IMR-90 (cell line): Measurements from ENCODE around the gene MORF4L1. TPM values are rescaled to one million over a fixed set of nuclear protein-coding genes. Genes with fewer than 3 reads are reported as not detected.

Experiments
- ATAC-seq: fragments of 200-7000 bp; cut with Tn5 transposase; 2 replicates; pipeline ENCODE4 v1.9.1; 2020; ENCODE audit warnings: low read depth, mild to moderate bottlenecking, moderate library complexity
- BruUV-seq: library from RNA; stranded (reverse); fragments of 400-500 nt; replicated peaks from 2 replicates; lab custom pipeline; 2021; lab: Mats Ljungman, UMichigan
- CTCF ChIA-PET: fragments of 300-600 bp; formaldehyde crosslinking; extraction: SDS; loops from one replicate; lab custom pipeline; 2021; ENCODE audit warnings: antibody characterized with exemption; lab: Yijun Ruan, JAX
- POLR2A ChIA-PET: fragments of 300-600 bp; sonication (Branson Sonifier 250); formaldehyde crosslinking; loops from one replicate; lab custom pipeline; 2022; ENCODE audit warnings: antibody characterized with exemption; ENCODE audit not compliant: unreplicated experiment; lab: Charles Lee
- DNase-seq: peaks from one replicate; pipeline ENCODE4 v3.0.0; 2013
- H2AFZ ChIP-seq: replicated peaks from 2 replicates; pipeline ENCODE3; 2013; ENCODE audit warnings: low read length, mild to moderate bottlenecking; ENCODE audit not compliant: poor library complexity
- H2AK5ac ChIP-seq: 2 replicates; pipeline ENCODE4 v1.6.1; 2013; ENCODE audit warnings: low read depth, low read length, inconsistent platforms
- H2AK9ac ChIP-seq: replicated peaks from 2 replicates; pipeline ENCODE3; 2013; ENCODE audit warnings: mild to moderate bottlenecking, low read depth, low read length, moderate library complexity; ENCODE audit not compliant: poor library complexity
- H2BK120ac ChIP-seq: 2 replicates; pipeline ENCODE4 v1.6.1; 2013; ENCODE audit warnings: low read depth, low read length, inconsistent platforms
- H2BK15ac ChIP-seq: 3 replicates; pipeline ENCODE4 v1.6.1; 2013; ENCODE audit warnings: low read depth, low read length, inconsistent platforms
- H2BK20ac ChIP-seq: 2 replicates; pipeline ENCODE4 v1.6.1; 2013; ENCODE audit warnings: low read depth, mild to moderate bottlenecking, inconsistent platforms, low read length, moderate library complexity
- H2BK5ac ChIP-seq: 2 replicates; pipeline ENCODE4 v1.6.1; 2013; ENCODE audit warnings: mild to moderate bottlenecking, low read depth, low read length, inconsistent platforms; ENCODE audit not compliant: poor library complexity, severe bottlenecking
- H3K14ac ChIP-seq: replicated peaks from 2 replicates; pipeline ENCODE4 v1.6.1; 2013; ENCODE audit warnings: low read depth, low read length, inconsistent platforms
- H3K18ac ChIP-seq: 2 replicates; pipeline ENCODE4 v1.6.1; 2013; ENCODE audit warnings: low read depth, low read length, control low read depth
- H3K23ac ChIP-seq: 2 replicates; pipeline ENCODE4 v1.6.1; 2013; ENCODE audit warnings: low read depth, low read length, inconsistent platforms
- H3K27ac ChIP-seq: 2 replicates; pipeline ENCODE4 v1.5.1; 2013; ENCODE audit warnings: mild to moderate bottlenecking, control low read depth, low read length; ENCODE audit not compliant: insufficient read depth
- H3K27me3 ChIP-seq: 2 replicates; pipeline ENCODE4 v1.6.1; 2013; ENCODE audit warnings: low read length; ENCODE audit not compliant: control insufficient read depth, insufficient read depth
- H3K36me3 ChIP-seq: 2 replicates; pipeline ENCODE4 v1.6.1; 2013; ENCODE audit warnings: low read length, mixed read lengths; ENCODE audit not compliant: control insufficient read depth, insufficient read depth
- H3K4ac ChIP-seq: 2 replicates; pipeline ENCODE4 v1.6.1; 2013; ENCODE audit warnings: low read depth, low read length, inconsistent platforms
- H3K4me1 ChIP-seq: 2 replicates; pipeline ENCODE4 v1.6.1; 2013; ENCODE audit warnings: low read length, mixed read lengths; ENCODE audit not compliant: control insufficient read depth, insufficient read depth
- H3K4me2 ChIP-seq: 2 replicates; pipeline ENCODE4 v1.6.1; 2013; ENCODE audit warnings: low read depth, mild to moderate bottlenecking, control low read depth, low read length, moderate library complexity
- H3K4me3 ChIP-seq: 2 replicates; pipeline ENCODE4 v1.5.1; 2013; ENCODE audit warnings: low read depth, mild to moderate bottlenecking, control low read depth, low read length, moderate library complexity; ENCODE audit not compliant: insufficient read depth
- H3K56ac ChIP-seq: 2 replicates; pipeline ENCODE4 v1.6.1; 2013; ENCODE audit warnings: low read length, inconsistent platforms; ENCODE audit not compliant: insufficient read depth; ENCODE audit errors: extremely low read depth
- H3K79me1 ChIP-seq, 2 experiments: 2 replicates each; pipeline ENCODE4 v1.6.1; 2013; ENCODE audit warnings: low read length in 2 of 2, inconsistent platforms in 1 of 2, low read depth in 1 of 2
- H3K9ac ChIP-seq: 2 replicates; pipeline ENCODE4 v1.6.1; 2013; ENCODE audit warnings: low read depth, low read length, control low read depth
- H3K9me1 ChIP-seq: 2 replicates; pipeline ENCODE4 v1.6.1; 2013; ENCODE audit warnings: low read length, inconsistent platforms; ENCODE audit not compliant: insufficient read depth
- H3K9me3 ChIP-seq: 2 replicates; pipeline ENCODE4 v1.6.1; 2013; ENCODE audit warnings: low read length; ENCODE audit not compliant: control insufficient read depth, insufficient read depth
- H4K20me1 ChIP-seq: 2 replicates; pipeline ENCODE4 v1.6.1; 2013; ENCODE audit warnings: low read length, inconsistent platforms; ENCODE audit not compliant: insufficient read depth
- H4K5ac ChIP-seq: 2 replicates; pipeline ENCODE4 v1.6.1; 2013; ENCODE audit warnings: mild to moderate bottlenecking, low read depth, low read length, control low read depth
- H4K8ac ChIP-seq, 2 experiments: 2 replicates each; pipeline ENCODE4 v1.6.1; 2013; ENCODE audit warnings: low read depth in 2 of 2, low read length in 2 of 2, control low read depth in 1 of 2, inconsistent platforms in 1 of 2
- H4K91ac ChIP-seq: 2 replicates; pipeline ENCODE4 v1.6.1; 2013; ENCODE audit warnings: low read depth, low read length, inconsistent platforms; ENCODE audit not compliant: insufficient read depth
- BHLHE40 ChIP-seq: fragments of 150-350 bp; IDR thresholded peaks from 2 replicates; pipeline ENCODE4 v1.6.1; 2016; ENCODE audit warnings: mild to moderate bottlenecking, low read depth, low read length
- CEBPB ChIP-seq: IDR thresholded peaks from 2 replicates; pipeline ENCODE4 v1.6.1; 2012; ENCODE audit warnings: low read depth, low read length, improper control_type of control experiment
- CHD1 ChIP-seq: IDR thresholded peaks from 2 replicates; pipeline ENCODE4 v1.6.1; 2012; ENCODE audit warnings: low read depth, low read length, improper control_type of control experiment
- ELK1 ChIP-seq: fragments of 150-350 bp; IDR thresholded peaks from 2 replicates; pipeline ENCODE4 v1.6.1; 2016; ENCODE audit warnings: low read depth, mild to moderate bottlenecking, low read length, moderate library complexity, borderline replicate concordance
- FOS ChIP-seq: fragments of 150-350 bp; IDR thresholded peaks from 2 replicates; pipeline ENCODE4 v1.6.1; 2016; ENCODE audit warnings: low read depth, low read length
- MXI1 ChIP-seq: IDR thresholded peaks from 2 replicates; pipeline ENCODE4 v1.6.1; 2012; ENCODE audit warnings: low read depth, mild to moderate bottlenecking, low read length, moderate library complexity, borderline replicate concordance
- NFE2L2 ChIP-seq: fragments of 150-350 bp; IDR thresholded peaks from 2 replicates; pipeline ENCODE4 v1.6.1; 2016; ENCODE audit warnings: low read depth, mild to moderate bottlenecking, low read length
- POLR2A ChIP-seq: IDR thresholded peaks from 2 replicates; pipeline ENCODE4 v1.6.1; 2012; ENCODE audit warnings: mild to moderate bottlenecking, low read depth, low read length
- RAD21 ChIP-seq: IDR thresholded peaks from 2 replicates; pipeline ENCODE4 v1.6.1; 2012; ENCODE audit warnings: low read length, improper control_type of control experiment
- RCOR1 ChIP-seq: IDR thresholded peaks from 2 replicates; pipeline ENCODE4 v1.6.1; 2012; ENCODE audit warnings: mild to moderate bottlenecking, low read length, improper control_type of control experiment; ENCODE audit not compliant: insufficient replicate concordance
- RFX5 ChIP-seq: IDR thresholded peaks from 2 replicates; pipeline ENCODE4 v1.8.0; 2012; ENCODE audit warnings: low read depth, mild to moderate bottlenecking, low read length, moderate library complexity
- WGBS, 2 experiments: methylation state at CpG; one replicate each; pipeline versions ENCODE4 v1.1.5 to v1.1.7; 2013; ENCODE audit warnings: missing lambda C conversion rate in 2 of 2; ENCODE audit not compliant: insufficient read length in 1 of 2; ENCODE audit errors: extremely low coverage in 2 of 2; 5-methylcytosine and 5-hydroxymethylcytosine counted together
- dilution Hi-C: fragments of 300-500 bp; cut with HindIII; formaldehyde crosslinking; loops from one replicate; pipeline ENCODE4 v1.14.3; 2018; ENCODE audit warnings: low sequenced_read_pairs; ENCODE audit not compliant: unreplicated experiment
- in situ Hi-C: fragments of 300-500 bp; cut with MboI; formaldehyde crosslinking; loops from 3 replicates; pipeline ENCODE4 v1.14.3; 2019; ENCODE audit warnings: low sequenced_read_pairs, inconsistent platforms, mixed read lengths
- intact Hi-C: fragments of 100-400 bp; cut with micrococcal nuclease; formaldehyde crosslinking; loops from 2 replicates; pipeline ENCODE4 v1.10.0; 2022
- polyA plus RNA-seq, 3 experiments: library from polyadenylated mRNA; depleted of rRNA; stranded (reverse); fragments of >200 nt; gene quantifications; 2 replicates each; pipeline ENCODE4 v1.2.3, GENCODE V29; 2012; ENCODE audit warnings: low replicate concordance in 1 of 3
- total RNA-seq: library from RNA; depleted of rRNA; stranded (reverse); fragments of >200 nt; gene quantifications from 2 replicates; pipeline ENCODE4 v1.2.3, GENCODE V29; 2012
- TF ChIP-seq, protein P1 (sequence below): conservative IDR thresholded peaks from 2 replicates; pipeline ENCODE4 v1.5.1; 2012; ENCODE audit warnings: mild to moderate bottlenecking, low read depth, low read length, improper control_type of control experiment
- TF ChIP-seq, protein P2 (sequence below): fragments of 150-350 bp; IDR thresholded peaks from 2 replicates; pipeline ENCODE4 v1.6.1; 2017; ENCODE audit warnings: mild to moderate bottlenecking, antibody characterized with exemption, low read length, low read depth

The MORF4L1 gene
- total and polyA plus RNA-seq, 2 of the 4 experiments (the other 2 are of a cell fraction) = 217 to 392 TPM

GRCh38 chr15:78925076-78925624 is 52.5 kb downstream of the MORF4L1 start:
- ATAC-seq (no peak), DNase-seq (no peak)
- dilution Hi-C loops (no loop called here), intact Hi-C loops (no loop called here), in situ Hi-C loops (no loop called here)
- no peak overlapping the region for H3K23ac ChIP-seq
- H2AFZ ChIP-seq = peak overlapping the region; percentile 64
- TF ChIP-seq MXI1 (no peak), BHLHE40 (no peak), POLR2A (no peak), RFX5 (no peak), FOS (no peak), RAD21 (no peak), NFE2L2 (no peak), CEBPB (no peak), RCOR1 (no peak), CHD1 (no peak), ELK1 (no peak)
- TF ChIP-seq, protein P1, sequence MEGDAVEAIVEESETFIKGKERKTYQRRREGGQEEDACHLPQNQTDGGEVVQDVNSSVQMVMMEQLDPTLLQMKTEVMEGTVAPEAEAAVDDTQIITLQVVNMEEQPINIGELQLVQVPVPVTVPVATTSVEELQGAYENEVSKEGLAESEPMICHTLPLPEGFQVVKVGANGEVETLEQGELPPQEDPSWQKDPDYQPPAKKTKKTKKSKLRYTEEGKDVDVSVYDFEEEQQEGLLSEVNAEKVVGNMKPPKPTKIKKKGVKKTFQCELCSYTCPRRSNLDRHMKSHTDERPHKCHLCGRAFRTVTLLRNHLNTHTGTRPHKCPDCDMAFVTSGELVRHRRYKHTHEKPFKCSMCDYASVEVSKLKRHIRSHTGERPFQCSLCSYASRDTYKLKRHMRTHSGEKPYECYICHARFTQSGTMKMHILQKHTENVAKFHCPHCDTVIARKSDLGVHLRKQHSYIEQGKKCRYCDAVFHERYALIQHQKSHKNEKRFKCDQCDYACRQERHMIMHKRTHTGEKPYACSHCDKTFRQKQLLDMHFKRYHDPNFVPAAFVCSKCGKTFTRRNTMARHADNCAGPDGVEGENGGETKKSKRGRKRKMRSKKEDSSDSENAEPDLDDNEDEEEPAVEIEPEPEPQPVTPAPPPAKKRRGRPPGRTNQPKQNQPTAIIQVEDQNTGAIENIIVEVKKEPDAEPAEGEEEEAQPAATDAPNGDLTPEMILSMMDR = no peak
- TF ChIP-seq, protein P2, sequence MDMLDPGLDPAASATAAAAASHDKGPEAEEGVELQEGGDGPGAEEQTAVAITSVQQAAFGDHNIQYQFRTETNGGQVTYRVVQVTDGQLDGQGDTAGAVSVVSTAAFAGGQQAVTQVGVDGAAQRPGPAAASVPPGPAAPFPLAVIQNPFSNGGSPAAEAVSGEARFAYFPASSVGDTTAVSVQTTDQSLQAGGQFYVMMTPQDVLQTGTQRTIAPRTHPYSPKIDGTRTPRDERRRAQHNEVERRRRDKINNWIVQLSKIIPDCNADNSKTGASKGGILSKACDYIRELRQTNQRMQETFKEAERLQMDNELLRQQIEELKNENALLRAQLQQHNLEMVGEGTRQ = no peak
- no peak overlapping the region for H2BK15ac ChIP-seq
- POLR2A ChIA-PET = no interaction called here
- H3K4me3 ChIP-seq = no peak overlapping the region
- no peak overlapping the region for H3K9ac ChIP-seq
- no peak overlapping the region for H3K56ac ChIP-seq
- H3K27ac ChIP-seq = no peak overlapping the region
- H2AK5ac ChIP-seq = no peak overlapping the region
- peaks cover 0 to 5% of the 10 kb centered on the region in 2 experiments; a peak in 1 of 4 replicates for H3K79me1 ChIP-seq
- no peaks in the 10 kb centered on the region for H3K27me3 ChIP-seq
- H3K14ac ChIP-seq = no peak overlapping the region
- H3K9me3 ChIP-seq = no peaks in the 10 kb centered on the region
- H4K8ac ChIP-seq = no peak overlapping the region
- CTCF ChIA-PET = no interaction called here
- 0 out of 2 replicates have a peak, but pooled peaks cover 10% of the 10 kb centered on the region for H4K20me1 ChIP-seq
- no peak overlapping the region for H3K4ac ChIP-seq
- BruUV-seq = no TSS peak
- H3K4me1 ChIP-seq = no peaks in the 10 kb centered on the region; the same call in 1 of the 2 replicates
- H4K91ac ChIP-seq = no peak overlapping the region
- H2BK20ac ChIP-seq = no peak overlapping the region
- H3K9me1 ChIP-seq = peaks cover 23% of the 10 kb centered on the region
- no peak overlapping the region for H3K4me2 ChIP-seq
- no peak overlapping the region for H2BK5ac ChIP-seq
- no peak overlapping the region for H3K18ac ChIP-seq
- no peak overlapping the region for H2BK120ac ChIP-seq
- 87% methylated on average over 3 of the region's 10 CpGs; no CpG with 5 or more reads in 1 of the 2 experiments for whole genome bisulfite sequencing, 2 experiments
- H3K36me3 ChIP-seq = peaks cover 42% of the 10 kb centered on the region
- no peak overlapping the region for H4K5ac ChIP-seq
- H2AK9ac ChIP-seq = no peak overlapping the region
